ENCODE measurements around the gene LTBP1. TPM values are rescaled to one million over a fixed set of nuclear protein-coding genes. Genes with fewer than 3 reads are reported as not detected.
"Not testable (repeated sequence)": the region's sequence is repeated elsewhere in the genome, so short reads cannot be mapped to it uniquely, and the experiment has no call there.

The LTBP1 gene
- total RNA-seq, 2 experiments from 2014 or later = 0.10 to 0.27 TPM

GRCh38 chr2:32952761-32953476, 6.2 kb downstream of the LTBP1 start:
- Mint-ChIP-seq H3K36me3 (no peaks in the 10 kb centered on the region), H3K27me3 (peaks cover 6% of the 10 kb centered on the region), H3K4me1 (ENCODE audit: low read depth) (peaks cover 4% of the 10 kb centered on the region), H3K27ac (no peak overlapping the region), H3K9me3 (no peaks in the 10 kb centered on the region), H3K4me3 (no peak overlapping the region)
- intact Hi-C loops (cut with micrococcal nuclease) = loop anchor here (2.0 kb wide), 1 partner anchor 76 kb away; no protein-coding TSS in a partner anchor
- no peak for DNase-seq
- CTCF ChIA-PET = no interaction called here
- POLR2A ChIA-PET = no interaction called here

- Mint-ChIP-seq H3K27me3 (no peaks in the 10 kb centered on the region), H3K9me3 (no peaks in the 10 kb centered on the region), H3K4me1 (ENCODE audit: low read depth) (peaks cover 4% of the 10 kb centered on the region), H3K27ac (no peak overlapping the region), H3K36me3 (no peaks in the 10 kb centered on the region), H3K4me3 (no peak overlapping the region)
- ChIA-PET CTCF (no interaction called here), POLR2A (no interaction called here)
- intact Hi-C loops (cut with micrococcal nuclease) = no loop called here
- DNase-seq = no peak
Measured at GRCh38 chr2:32954206-32954605, 7.5 kb downstream of the LTBP1 start.

DNA sequence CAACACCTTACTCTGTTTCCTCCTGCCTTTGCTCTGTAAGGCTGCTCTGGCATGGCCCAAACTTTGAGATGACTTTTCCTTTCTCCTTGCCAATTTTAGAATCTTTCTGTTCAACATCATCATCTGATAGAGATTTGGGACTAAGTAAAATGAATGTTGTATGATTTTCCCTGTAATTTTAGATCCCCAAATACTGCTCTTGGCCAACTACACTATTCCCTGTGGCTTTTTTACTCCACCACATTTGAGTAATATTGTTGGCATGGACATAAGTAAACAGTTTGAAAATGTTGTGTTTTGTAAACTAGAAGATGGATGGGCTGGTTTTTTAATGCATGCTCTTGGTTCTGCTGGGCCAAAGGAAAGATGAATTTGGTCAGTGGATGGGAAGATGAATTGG, 12.1 kb downstream of the LTBP1 start:
- H3K27ac Mint-ChIP-seq = no peak overlapping the region
- no peaks in the 10 kb centered on the region for H3K4me1 Mint-ChIP-seq (ENCODE audit: low read depth)
- no peaks in the 10 kb centered on the region for H3K9me3 Mint-ChIP-seq
- intact Hi-C loops (cut with micrococcal nuclease) = no loop called here
- CTCF ChIA-PET = no interaction called here
- POLR2A ChIA-PET = no interaction called here
- no peak for DNase-seq
- H3K36me3 Mint-ChIP-seq = no peaks in the 10 kb centered on the region
- peaks cover 9% of the 10 kb centered on the region for H3K27me3 Mint-ChIP-seq
- no peak overlapping the region for H3K4me3 Mint-ChIP-seq

DNA sequence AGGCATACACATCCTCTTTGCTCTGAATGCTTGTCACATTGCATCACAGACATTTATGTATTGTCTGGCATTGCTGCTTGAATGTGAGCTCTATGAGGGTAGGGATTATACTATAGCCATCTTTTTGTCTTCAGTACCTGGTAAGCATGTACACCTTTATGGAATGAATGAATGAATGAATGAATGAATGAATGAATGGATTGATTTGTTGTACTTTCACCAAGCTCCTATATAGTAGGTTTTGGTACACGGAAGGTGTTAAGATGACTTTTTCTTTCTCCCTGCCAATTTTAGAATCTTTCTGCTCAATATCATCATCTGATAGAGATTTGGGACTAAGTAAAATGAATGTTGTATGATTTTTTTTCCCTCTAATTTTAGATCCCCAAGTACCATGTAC, 13.5 kb downstream of the LTBP1 start:
- DNase-seq = no peak
- Mint-ChIP-seq H3K27ac (no peak overlapping the region), H3K9me3 (no peaks in the 10 kb centered on the region), H3K4me1 (ENCODE audit: low read depth) (no peaks in the 10 kb centered on the region), H3K36me3 (no peaks in the 10 kb centered on the region), H3K4me3 (no peak overlapping the region), H3K27me3 (peaks cover 9% of the 10 kb centered on the region)
- intact Hi-C loops (cut with micrococcal nuclease) = no loop called here
- ChIA-PET POLR2A (no interaction called here), CTCF (no interaction called here)

DNA sequence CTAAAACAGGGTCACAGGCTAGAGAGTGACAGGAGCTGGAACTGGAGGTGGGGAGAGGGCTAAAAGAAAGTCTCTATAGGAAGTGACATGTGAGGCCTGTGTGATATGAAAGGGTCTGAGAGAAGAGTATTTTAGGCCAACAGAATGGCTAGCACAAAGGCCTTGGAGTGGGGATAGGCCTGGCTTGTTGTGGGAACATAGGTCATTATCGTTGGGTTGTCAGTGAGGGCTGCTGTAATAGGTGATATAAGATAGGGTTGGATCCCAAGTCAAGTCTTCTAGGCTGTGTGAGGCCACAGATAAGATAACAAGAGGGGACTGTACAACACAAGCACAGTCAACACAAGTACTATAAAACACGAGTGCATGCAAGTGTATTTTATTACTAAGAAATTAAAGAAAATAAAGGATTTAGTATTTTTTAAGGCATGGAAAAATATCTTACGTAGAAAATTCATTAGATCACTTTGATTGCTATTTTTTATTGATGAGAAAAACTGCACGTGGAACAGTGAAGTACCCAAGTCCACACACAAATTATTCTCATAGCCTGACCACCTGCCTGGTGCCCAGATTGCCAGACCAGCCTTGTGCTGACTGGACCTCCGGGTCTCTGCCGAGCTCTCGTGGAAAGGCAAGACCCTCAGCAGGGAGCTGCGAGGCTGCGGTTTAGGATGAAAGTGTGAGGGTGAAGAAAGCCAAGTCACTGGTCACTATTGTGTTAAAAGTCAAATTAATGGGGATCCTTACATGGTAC, 14.1 kb downstream of the LTBP1 start:
- Mint-ChIP-seq H3K36me3 (no peaks in the 10 kb centered on the region), H3K27ac (no peak overlapping the region), H3K27me3 (peaks cover 9% of the 10 kb centered on the region), H3K9me3 (no peaks in the 10 kb centered on the region), H3K4me1 (ENCODE audit: low read depth) (no peaks in the 10 kb centered on the region), H3K4me3 (no peak overlapping the region)
- intact Hi-C loops (cut with micrococcal nuclease) = no loop called here
- POLR2A ChIA-PET = no interaction called here
- no peak for DNase-seq
- CTCF ChIA-PET = no interaction called here

GRCh38 chr2:32962690-32963089, 15.9 kb downstream of the LTBP1 start:
- POLR2A ChIA-PET = no interaction called here
- Mint-ChIP-seq H3K27ac (no peak overlapping the region), H3K36me3 (no peaks in the 10 kb centered on the region), H3K9me3 (no peaks in the 10 kb centered on the region), H3K4me3 (no peak overlapping the region), H3K4me1 (ENCODE audit: low read depth) (no peaks in the 10 kb centered on the region), H3K27me3 (peaks cover 9% of the 10 kb centered on the region)
- CTCF ChIA-PET = no interaction called here
- intact Hi-C loops (cut with micrococcal nuclease) = no loop called here
- no peak for DNase-seq

GRCh38 chr2:32963941-32964340, 17.2 kb downstream of the LTBP1 start:
- no peak for DNase-seq
- H3K27ac Mint-ChIP-seq = no peak overlapping the region
- ChIA-PET POLR2A (no interaction called here), CTCF (no interaction called here)
- no peaks in the 10 kb centered on the region for H3K4me1 Mint-ChIP-seq (ENCODE audit: low read depth)
- H3K36me3 Mint-ChIP-seq = no peaks in the 10 kb centered on the region
- intact Hi-C loops (cut with micrococcal nuclease) = no loop called here
- no peaks in the 10 kb centered on the region for H3K9me3 Mint-ChIP-seq
- peaks cover 9% of the 10 kb centered on the region for H3K27me3 Mint-ChIP-seq
- H3K4me3 Mint-ChIP-seq = no peak overlapping the region

- ChIA-PET POLR2A (no interaction called here), CTCF (no interaction called here)
- no peak for DNase-seq
- Mint-ChIP-seq H3K27ac (no peak overlapping the region), H3K9me3 (peaks cover 3% of the 10 kb centered on the region), H3K27me3 (peaks cover 6% of the 10 kb centered on the region), H3K4me3 (no peak overlapping the region), H3K36me3 (no peaks in the 10 kb centered on the region), H3K4me1 (ENCODE audit: low read depth) (no peaks in the 10 kb centered on the region)
- intact Hi-C loops (cut with micrococcal nuclease) = no loop called here
Measured at GRCh38 chr2:32965523-32966171, 18.9 kb downstream of the LTBP1 start.

DNA sequence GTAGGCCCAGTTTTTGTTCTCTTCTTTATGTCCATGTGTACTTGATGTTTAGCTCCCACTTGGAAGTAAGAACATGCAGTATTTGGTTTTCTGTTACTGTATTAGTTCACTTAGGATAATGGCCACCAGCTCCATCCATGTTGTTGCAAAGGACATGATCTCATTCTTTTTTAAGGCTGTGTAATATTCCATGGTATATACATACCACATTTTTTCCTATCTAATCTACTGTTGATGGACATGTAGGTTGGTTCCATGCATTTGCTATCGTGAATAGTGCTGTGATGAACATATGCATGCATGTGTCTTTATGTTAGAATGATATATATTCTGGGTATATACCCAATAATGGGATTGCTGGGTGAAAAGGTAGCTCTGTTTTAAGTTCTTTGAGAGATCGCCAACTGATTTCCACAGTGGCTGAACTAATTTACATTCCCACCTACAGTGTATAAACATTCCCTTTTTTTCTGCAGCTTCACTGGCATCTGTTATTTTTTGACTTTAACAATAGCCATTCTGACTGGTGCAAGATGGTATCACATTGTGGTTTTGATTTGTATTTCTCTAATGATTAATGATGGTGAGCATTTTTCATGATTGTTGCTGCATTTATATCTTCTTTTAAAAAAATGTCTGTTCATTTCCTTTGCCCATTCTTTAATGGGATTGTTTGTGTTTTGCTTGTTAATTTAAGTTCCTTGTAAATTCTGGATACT, 22.9 kb downstream of the LTBP1 start:
- no peaks in the 10 kb centered on the region for H3K36me3 Mint-ChIP-seq
- CTCF ChIA-PET = no interaction called here

GRCh38 chr2:32973772-32974171, 27.0 kb downstream of the LTBP1 start:
- H3K36me3 Mint-ChIP-seq; H3K27me3 Mint-ChIP-seq; POLR2A ChIA-PET; CTCF ChIA-PET; H3K4me3 Mint-ChIP-seq; DNase-seq; intact Hi-C loops (cut with micrococcal nuclease); H3K27ac Mint-ChIP-seq; H3K4me1 Mint-ChIP-seq (ENCODE audit: low read depth): not testable (repeated sequence)
- H3K9me3 Mint-ChIP-seq = peaks cover 18% of the 10 kb centered on the region

More for the DNA sequence above, 22.9 kb downstream of the LTBP1 start:
- POLR2A ChIA-PET = no interaction called here
- no peaks in the 10 kb centered on the region for H3K4me1 Mint-ChIP-seq (ENCODE audit: low read depth)
- H3K27me3 Mint-ChIP-seq = peaks cover 6% of the 10 kb centered on the region
- peaks cover 6% of the 10 kb centered on the region for H3K9me3 Mint-ChIP-seq
- no peak overlapping the region for H3K4me3 Mint-ChIP-seq
- no peak for DNase-seq
- intact Hi-C loops (cut with micrococcal nuclease) = no loop called here
- no peak overlapping the region for H3K27ac Mint-ChIP-seq

GRCh38 chr2:32976409-32977063, 29.8 kb downstream of the LTBP1 start:
- Mint-ChIP-seq H3K4me1 (ENCODE audit: low read depth) (no peaks in the 10 kb centered on the region), H3K9me3 (peaks cover 14% of the 10 kb centered on the region), H3K4me3 (no peak overlapping the region), H3K27me3 (peaks cover 15% of the 10 kb centered on the region), H3K36me3 (no peaks in the 10 kb centered on the region), H3K27ac (no peak overlapping the region)
- DNase-seq = no peak
- intact Hi-C loops (cut with micrococcal nuclease) = no loop called here
- ChIA-PET CTCF (no interaction called here), POLR2A (no interaction called here)

DNA sequence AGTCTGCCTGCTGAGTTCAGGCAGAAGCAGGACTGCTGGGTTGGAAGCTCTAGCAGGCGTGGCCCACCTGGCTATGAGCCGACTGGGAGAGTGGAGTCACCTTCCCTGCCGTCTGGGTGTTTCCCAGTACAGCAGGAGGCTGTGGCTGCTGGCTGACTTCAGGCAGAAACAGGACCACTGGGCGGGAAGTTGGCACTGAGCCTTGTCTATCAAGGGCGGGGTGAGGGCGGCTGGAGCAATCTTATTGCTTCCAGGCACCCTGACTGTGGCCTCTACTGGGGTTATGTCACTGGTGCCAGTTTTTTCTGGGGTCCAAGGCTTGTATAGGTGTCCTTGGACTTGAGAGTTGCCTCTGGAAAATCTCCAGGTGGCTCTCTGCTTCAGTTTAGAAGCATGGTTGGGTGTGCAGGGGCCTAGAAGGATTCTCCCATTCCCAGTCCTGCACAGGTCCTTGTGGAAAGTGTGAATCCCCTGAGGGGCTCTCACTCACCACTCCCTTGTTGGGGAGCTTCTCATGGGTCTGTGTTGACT, 30.5 kb downstream of the LTBP1 start:
- CTCF ChIA-PET = no interaction called here
- Mint-ChIP-seq H3K4me1 (ENCODE audit: low read depth) (no peaks in the 10 kb centered on the region), H3K36me3 (no peaks in the 10 kb centered on the region), H3K27ac (no peak overlapping the region), H3K9me3 (peaks cover 14% of the 10 kb centered on the region), H3K4me3 (no peak overlapping the region), H3K27me3 (peaks cover 21% of the 10 kb centered on the region)
- POLR2A ChIA-PET = no interaction called here
- intact Hi-C loops (cut with micrococcal nuclease) = no loop called here
- DNase-seq = no peak
